HG03442 (cell line): ENCODE results near the gene ZNF768.

ENCODE experiments used
- ATAC-seq: cut with Tn5 transposase; IDR thresholded peaks from one replicate; pipeline ENCODE4 v1.9.1; 2021; ENCODE audit warnings: mild to moderate bottlenecking, moderate library complexity; ENCODE audit not compliant: unreplicated experiment

The ZNF768 gene

GRCh38 chr16:30526137-30526822 is at the start of gene ZNF768:
Gene ZNF768, minus strand, starts transcription at chr16:30526566. Its CDS starts 153 bp downstream, at chr16:30526413.
- ATAC-seq = peak; percentile 19

DNA sequence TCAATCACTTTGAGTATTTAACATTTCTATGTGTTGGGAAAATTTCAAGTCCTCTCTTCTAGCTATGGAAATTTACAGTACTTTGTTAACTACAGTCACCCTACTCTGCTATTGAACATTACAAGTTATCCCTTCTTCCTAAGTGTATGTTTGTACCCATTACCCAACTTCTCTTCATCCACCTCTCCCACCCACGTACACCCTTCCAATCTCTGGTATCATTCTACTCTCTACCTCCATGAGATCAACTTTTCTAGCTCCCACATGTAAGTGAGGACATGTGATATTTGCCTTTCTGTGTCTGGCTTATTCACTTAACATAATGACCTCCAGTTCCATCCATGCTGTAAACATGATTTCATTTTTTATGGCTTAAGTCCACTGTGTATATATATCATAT is 48.3 kb upstream of the ZNF768 start:
- no peak for ATAC-seq

DNA sequence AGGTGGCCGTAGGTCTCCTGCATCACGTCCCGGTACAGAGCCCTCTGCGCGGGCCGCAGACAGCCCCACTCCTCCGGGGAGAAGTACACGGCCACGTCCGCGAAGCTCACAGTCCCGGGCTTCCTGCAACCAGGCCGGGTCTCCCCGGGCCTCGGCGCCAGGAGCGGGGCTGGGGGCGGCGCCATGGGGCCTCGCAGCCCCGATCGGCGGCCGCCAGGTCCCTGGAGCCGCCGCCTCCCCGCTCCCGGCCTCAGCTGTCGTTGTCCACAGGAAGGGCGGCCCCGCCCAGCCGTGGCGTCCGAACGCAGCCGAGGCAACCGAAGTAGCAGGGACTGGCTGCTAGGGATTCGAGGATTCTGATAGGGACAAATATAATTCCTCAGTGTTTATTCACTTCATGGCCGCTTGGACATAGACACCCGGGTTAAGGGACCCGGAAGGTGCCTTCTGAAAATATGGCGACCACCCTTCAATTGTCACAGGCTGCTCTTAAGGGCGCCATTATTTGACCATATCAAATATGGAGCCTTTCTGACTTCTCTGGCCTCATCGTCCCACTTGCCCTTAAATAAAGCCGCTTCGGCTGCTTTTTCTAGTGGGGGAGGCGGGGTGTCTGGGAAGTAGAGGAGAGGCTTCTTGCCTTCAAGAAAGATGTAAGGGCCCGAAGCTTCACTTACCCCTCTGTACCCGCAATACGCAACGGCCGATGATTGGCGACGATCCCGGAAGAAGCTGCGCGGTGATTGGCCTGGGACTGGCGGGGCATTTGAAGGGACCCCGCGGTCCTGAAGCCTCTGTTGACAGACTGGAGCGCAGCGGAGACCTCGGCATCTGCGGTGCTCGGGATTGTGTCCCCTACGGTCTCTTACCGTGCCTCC is 45.3 kb upstream of the ZNF768 start, which contains the start of gene ZNF688:
Gene ZNF688 (minus strand): TSS at position 270 of the 878 bp plus-strand sequence. CDS start 85 bp downstream, at position 185.
- peak; percentile 64 for ATAC-seq

DNA sequence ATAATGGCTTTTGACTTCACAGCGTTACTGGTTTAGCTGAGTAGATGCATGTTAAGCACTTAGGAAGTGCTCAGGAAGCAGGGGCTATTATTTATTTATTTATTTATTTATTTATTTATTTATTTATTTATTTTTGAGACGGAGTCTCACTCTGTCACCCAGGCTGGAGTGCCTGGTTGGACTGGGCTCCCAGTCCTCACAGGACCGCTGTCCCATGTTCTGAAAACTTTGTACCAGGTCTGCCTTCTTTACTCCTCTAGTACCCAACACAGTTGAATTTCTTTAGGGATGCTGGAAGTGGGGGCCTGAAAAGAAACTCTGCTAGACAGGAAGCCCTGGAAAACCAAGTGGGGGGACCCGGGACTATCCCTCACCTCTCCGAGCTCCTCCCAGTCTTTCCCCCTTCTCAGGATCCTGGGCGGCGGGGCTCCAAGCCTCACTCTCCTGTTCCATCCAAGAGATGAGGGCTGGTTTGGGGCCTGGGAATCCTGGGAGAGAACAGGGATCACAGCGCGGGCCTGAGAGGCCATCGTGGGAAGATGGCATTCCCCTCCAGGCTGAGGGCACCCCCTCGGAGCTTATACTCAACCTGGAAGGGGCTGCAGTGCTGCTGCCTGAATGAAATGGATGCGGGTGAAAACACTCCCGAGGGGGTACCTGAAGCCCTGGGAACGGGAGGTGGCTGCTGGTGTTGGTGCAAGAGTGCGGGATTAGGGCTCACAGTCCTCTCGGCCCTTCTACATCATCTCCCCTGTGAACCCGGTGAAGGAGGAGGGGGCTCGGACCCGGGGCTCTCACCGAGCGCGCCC is 44.5 kb upstream of the ZNF768 start:
- peak; percentile 2 for ATAC-seq

DNA sequence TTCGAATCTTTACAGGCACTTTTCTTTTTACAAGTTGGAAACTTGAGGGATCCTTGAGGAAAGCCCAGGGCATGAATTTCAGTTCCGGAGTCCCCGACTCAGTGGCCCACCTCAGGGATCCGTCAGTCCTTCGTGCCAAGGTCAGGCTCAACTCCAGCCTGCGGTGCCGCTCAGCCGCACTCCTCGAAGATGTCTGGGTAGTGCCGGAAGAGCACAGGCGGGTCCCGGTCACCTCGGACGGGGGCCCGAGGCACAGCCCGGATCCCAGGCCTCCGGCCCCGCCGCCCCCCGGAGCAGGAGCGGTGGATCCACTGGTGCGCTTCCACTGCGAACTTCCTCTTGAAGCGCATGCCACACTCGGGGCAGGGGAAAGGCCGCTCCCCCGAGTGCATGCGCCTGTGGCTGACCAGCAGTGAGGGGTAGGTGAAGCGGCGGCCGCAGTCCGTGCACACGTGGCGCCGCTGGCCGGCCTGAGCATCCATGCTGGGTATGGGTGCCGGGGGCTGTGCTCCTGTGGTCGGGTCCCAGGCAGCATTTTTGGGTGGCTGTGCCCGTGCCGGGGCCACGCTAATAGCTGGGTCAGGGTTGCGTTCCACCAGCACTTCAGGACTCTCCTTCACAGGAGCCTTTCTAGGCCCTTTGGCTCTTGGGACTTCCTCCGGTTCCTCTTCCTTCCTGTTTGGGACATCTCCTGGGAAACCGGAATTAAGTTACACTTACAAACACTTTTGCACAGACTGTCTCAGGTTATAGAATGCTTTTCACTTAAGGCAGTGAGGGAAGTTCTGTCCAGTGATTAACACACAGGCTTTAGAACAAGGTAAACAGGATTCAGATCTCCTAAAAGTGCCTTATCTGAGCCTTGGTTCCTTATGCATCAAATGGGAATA is 43.6 kb upstream of the ZNF768 start:
- ATAC-seq = no peak

DNA sequence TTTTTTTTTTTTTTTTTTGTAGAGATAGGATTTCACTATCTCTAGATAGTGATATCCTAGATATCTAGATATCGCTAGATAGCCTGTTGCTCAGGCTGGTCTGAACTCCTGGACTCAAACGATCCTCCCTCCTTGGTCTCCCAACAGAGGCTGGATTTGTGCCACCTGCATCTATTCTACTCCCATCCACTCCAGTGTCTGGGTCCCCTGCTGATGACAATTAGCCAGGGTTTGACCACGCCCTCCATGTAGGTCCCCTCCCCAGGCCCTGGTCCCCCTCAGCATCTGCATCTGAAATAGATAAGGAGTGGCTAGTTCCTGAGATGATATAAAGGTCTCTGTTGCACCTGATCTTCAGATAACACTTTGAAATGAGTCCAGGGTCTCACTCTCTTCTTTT is 42.9 kb upstream of the ZNF768 start:
- no peak for ATAC-seq

DNA sequence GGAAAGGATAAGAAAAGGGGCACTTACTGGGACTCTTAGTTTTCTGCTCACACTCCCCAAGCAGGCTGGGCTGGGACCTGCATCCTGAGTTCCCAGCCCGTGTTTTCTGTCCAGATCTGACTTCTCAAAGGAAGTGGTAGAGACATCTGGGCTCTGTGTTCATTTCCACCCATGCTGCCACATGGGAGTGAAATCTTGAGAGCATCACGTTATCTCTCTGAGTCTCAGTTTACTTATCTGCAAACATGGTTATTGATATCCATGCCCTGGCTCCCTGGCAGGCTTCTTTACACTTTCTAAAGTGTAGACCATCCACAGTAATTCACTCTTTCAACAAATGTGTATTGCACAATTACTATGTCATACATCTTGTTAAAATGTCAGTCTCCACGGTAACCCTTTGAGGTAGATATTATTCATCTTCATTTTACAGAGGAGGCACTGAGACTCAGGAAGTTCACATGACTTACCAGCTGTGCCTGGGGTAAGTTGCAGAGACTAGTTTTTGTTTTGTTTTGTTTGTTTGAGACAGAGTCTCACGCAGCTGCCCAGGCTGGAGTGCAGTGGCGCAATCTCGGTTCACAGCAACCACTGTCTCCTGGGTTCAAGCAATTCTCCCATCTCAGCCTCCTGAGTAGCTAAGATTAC is 41.7 kb upstream of the ZNF768 start:
- no peak for ATAC-seq

DNA sequence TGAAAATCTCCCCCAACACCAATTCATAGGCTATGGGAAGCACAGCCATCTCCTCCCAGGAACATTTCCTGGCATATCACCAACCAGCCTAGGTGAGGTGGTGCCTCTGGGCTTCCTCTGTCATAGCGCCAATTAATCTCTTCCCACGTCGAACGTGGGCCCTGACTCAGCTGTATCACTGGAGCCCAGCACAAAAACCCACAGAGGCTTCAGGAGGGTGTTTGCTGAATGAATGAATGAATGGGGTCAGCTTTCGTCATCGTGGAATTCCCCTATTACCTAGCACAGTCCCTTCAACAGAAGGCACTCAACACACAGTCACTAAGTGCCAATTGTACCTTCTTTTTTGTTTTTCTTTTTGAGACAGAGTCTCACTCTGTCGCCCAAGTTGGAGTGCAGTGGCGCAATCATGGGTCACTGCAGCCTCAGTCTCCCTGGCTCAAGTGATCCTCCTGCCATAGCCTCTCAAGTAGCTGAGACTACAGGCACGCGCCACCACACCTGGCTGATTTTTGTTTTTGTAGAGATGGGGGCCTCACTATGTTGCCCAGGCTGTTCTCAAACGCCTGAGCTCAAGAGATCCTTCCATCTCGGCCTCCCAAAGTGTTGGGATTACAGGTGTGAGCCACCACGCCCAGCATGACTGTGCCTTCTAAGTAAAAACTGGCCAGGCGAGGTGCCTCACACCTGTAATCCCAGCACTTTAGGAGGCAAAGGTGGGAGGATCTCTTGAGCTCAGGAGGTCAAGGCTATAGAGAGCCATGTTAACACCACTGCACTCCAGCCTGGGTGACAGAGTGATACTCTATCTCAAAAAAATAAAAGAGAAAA is 41.0 kb upstream of the ZNF768 start:
- no peak for ATAC-seq

DNA sequence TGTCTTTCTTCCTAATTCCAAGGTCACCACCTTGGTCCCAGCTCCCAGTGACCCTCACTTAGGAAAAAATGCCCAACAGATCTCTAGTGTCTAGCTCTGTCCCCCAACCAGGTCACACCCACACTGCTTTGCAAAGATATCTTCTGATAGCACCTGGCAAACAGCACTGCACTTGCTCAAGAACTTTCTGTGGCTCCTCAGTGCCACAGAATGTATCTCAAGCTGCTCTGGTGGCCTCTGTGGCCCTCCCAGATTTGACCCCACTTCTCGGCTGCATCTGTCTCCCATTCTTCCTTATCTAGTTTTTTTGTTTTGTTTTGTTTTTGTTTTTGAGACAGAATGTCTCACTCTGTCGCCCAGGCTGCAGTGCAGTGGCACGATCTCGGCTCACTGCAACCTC is 40.2 kb upstream of the ZNF768 start:
- ATAC-seq = no peak

GRCh38 chr16:30565984-30566383 is 39.6 kb upstream of the ZNF768 start:
- ATAC-seq = no peak

DNA sequence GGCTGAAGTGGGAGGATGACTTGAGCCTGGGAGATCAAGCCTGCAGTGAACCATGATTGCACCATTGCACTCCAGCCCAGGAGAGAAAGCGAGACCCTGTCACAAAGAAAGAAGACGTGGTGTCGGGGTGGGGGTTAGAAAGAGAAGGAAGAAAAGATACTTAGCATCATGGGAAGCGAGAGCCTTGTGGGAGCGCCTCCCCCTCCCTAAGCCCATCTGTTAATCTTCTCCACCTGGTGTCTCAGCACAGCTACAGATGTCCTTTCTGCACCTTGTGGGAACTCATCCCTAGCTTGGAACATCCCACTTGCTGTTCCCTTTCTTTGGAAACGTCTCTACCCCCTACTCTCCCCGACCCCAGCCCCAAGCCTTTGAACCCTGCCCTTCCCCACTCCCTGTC is 39.2 kb upstream of the ZNF768 start:
- no peak for ATAC-seq

GRCh38 chr16:30562021-30562420 is 35.7 kb upstream of the ZNF768 start:
- ATAC-seq = no peak

GRCh38 chr16:30561089-30561816 is 34.9 kb upstream of the ZNF768 start:
- ATAC-seq = no peak

DNA sequence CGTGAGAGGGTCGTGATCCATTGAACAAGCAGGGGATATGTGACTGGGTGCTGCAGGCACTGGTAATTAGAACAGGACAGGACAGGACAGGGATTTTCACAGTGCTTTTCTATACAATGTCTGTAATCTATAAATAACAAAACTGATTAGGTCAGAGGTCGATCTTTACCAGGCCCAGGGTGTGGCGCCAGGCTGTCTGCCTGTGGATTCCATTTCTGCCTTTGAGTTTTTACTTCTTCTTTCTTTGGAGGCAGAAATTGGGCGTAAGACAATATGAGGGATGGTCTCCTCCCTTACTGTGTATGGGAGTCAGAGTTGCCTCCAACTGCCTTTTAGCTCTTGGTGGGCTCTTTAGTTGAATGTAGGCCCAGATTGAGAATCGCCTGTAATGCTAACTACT is 33.3 kb upstream of the ZNF768 start:
- no peak for ATAC-seq

GRCh38 chr16:30558789-30559377 is 32.5 kb upstream of the ZNF768 start:
- ATAC-seq = no peak

- ATAC-seq = peak; percentile 87
Measured at GRCh38 chr16:30557957-30558788, 31.8 kb upstream of the ZNF768 start, which contains the start of gene ZNF764. Gene ZNF764, minus strand, starts transcription at chr16:30558374. Its CDS starts 192 bp downstream, at chr16:30558182.

DNA sequence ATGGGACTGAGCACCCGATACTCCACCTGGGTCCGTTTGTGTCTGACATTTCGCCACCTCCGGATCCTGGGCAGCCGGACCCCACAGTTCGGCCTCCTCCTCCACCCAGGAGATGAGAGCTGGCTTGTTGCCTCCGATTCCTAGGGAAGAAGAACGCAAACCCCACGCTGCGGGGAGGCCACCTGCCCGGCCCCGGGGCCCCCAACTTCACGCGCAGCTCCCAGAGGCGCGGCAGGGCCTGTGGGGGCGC is 31.3 kb upstream of the ZNF768 start:
- ATAC-seq = no peak
